ENCODE data around the gene KRTAP1-1. TPM values are rescaled to one million over a fixed set of nuclear protein-coding genes. Genes with fewer than 3 reads are reported as not detected.
"Not testable (repeated sequence)": the region's sequence is repeated elsewhere in the genome, so short reads cannot be mapped to it uniquely, and the experiment has no call there.

The KRTAP1-1 gene, protein sequence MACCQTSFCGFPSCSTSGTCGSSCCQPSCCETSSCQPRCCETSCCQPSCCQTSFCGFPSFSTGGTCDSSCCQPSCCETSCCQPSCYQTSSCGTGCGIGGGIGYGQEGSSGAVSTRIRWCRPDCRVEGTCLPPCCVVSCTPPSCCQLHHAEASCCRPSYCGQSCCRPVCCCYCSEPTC
- not detected for total RNA-seq
- polyA plus RNA-seq: not detected
- long read RNA-seq, donor 1: 0 reads
- long read RNA-seq, donor 2: 0 reads

GRCh38 chr17:41040783-41041571 is at the start of gene KRTAP1-1:
KRTAP1-1 (minus strand) TSS chr17:41041450; CDS start chr17:41041397, 53 bp downstream.
- H3K36me3 ChIP-seq (ENCODE audit: insufficient read depth in 1 of 2, low read depth in 1 of 2); ATAC-seq; H3K4me3 ChIP-seq; H3K4me1 ChIP-seq; H3K9me3 ChIP-seq; intact Hi-C loops (cut with DNase I); DNase-seq; H3K27me3 ChIP-seq (ENCODE audit: insufficient read depth in 3 of 3, low read length in 2 of 3); H3K27ac ChIP-seq: not testable (repeated sequence)
- WGBS, 3 donors: 36 to 55% (median 41%) methylated on average over 11 to 14 of the region's 14 CpGs

- H3K4me1 ChIP-seq; H3K9me3 ChIP-seq; intact Hi-C loops (cut with DNase I); H3K27me3 ChIP-seq (ENCODE audit: insufficient read depth in 3 of 3, low read length in 2 of 3); DNase-seq; H3K4me3 ChIP-seq; H3K27ac ChIP-seq; ATAC-seq; H3K36me3 ChIP-seq (ENCODE audit: insufficient read depth in 1 of 2, low read depth in 1 of 2): not testable (repeated sequence)
- 51 to 67% (median 64%) methylated on average over 4 of the region's 4 CpGs for WGBS, 3 donors
Measured at GRCh38 chr17:41088760-41089352, 47.6 kb upstream of the KRTAP1-1 start.

GRCh38 chr17:41084100-41084856 is 43.0 kb upstream of the KRTAP1-1 start, which contains the start of gene KRTAP4-7:
KRTAP4-7 (plus strand) TSS chr17:41084150; CDS start chr17:41084207, 57 bp downstream.
- H3K4me3 ChIP-seq; H3K36me3 ChIP-seq (ENCODE audit: insufficient read depth in 1 of 2, low read depth in 1 of 2); H3K27me3 ChIP-seq (ENCODE audit: insufficient read depth in 3 of 3, low read length in 2 of 3); H3K4me1 ChIP-seq; intact Hi-C loops (cut with DNase I); ATAC-seq; H3K27ac ChIP-seq; H3K9me3 ChIP-seq; DNase-seq: not testable (repeated sequence)
- WGBS, 3 donors: 70 to 79% (median 71%) methylated on average over 5 to 14 of the region's 14 CpGs

DNA sequence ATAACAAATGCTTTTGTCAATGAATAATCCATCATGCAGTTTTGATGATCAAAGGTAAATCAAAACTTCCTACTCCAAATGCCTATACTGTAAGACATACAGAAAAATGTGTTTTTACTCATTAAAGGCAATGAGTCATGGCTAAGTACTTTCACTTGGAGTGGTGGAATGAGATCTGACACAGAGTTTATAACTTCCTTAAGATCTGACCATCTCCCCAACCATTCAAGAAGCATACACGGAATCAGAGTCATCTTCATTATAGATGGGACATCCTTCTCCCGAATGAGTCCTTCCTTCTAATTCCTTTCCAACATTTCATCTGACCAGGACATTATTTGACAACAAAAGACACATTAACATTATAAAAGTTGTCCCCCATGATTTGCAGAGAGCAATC is 42.2 kb upstream of the KRTAP1-1 start:
- H3K4me1 ChIP-seq; H3K27ac ChIP-seq; intact Hi-C loops (cut with DNase I); H3K36me3 ChIP-seq (ENCODE audit: insufficient read depth in 1 of 2, low read depth in 1 of 2); H3K9me3 ChIP-seq; H3K27me3 ChIP-seq (ENCODE audit: insufficient read depth in 3 of 3, low read length in 2 of 3); H3K4me3 ChIP-seq; DNase-seq; ATAC-seq: not testable (repeated sequence)
- 77 to 81% (median 77%) methylated on average over 2 of the region's 2 CpGs for WGBS, 3 donors

- Histone ChIP-seq H3K27me3 (ENCODE audit: insufficient read depth in 3 of 3, low read length in 2 of 3) (peaks cover 0 to 3% (median 0%) of the 10 kb centered on the region in 3 donors), H3K4me1 (no peaks in the 10 kb centered on the region), H3K9me3 (no peaks in the 10 kb centered on the region), H3K4me3 (no peak overlapping the region), H3K36me3 (ENCODE audit: insufficient read depth in 1 of 2, low read depth in 1 of 2) (no peaks in the 10 kb centered on the region), H3K27ac (no peak overlapping the region)
- intact Hi-C loops (cut with DNase I): no loop called here
- TF ChIP-seq CTCF (IDR thresholded peaks at IDR 0.05): no peak
- DNase-seq (no peak), ATAC-seq (no peak)
- WGBS, 3 donors: 48 to 61% (median 61%) methylated on average over 4 of the region's 4 CpGs
Measured at GRCh38 chr17:41082626-41083025, 41.4 kb upstream of the KRTAP1-1 start.

- peaks cover 0 to 7% (median 0%) of the 10 kb centered on the region in 3 donors for H3K27me3 ChIP-seq (ENCODE audit: insufficient read depth in 3 of 3, low read length in 2 of 3)
- H3K27ac ChIP-seq: no peak overlapping the region
- no peaks in the 10 kb centered on the region for H3K36me3 ChIP-seq (ENCODE audit: insufficient read depth in 1 of 2, low read depth in 1 of 2)
- intact Hi-C loops (cut with DNase I): no loop called here
- no peak for TF ChIP-seq CTCF (IDR thresholded peaks at IDR 0.05)
- H3K4me3 ChIP-seq: no peak overlapping the region
- no peak for ATAC-seq
- no peaks in the 10 kb centered on the region for H3K4me1 ChIP-seq
- H3K9me3 ChIP-seq: no peaks in the 10 kb centered on the region
- no peak for DNase-seq
Measured at GRCh38 chr17:41076788-41077187, 35.5 kb upstream of the KRTAP1-1 start.
